Measurements from ENCODE around the gene CEP192.

The CEP192 gene

GRCh38 chr18:13110559-13110958 lies 119.4 kb downstream of the CEP192 start:
- no peak for TF ChIP-seq CTCF (IDR thresholded peaks at IDR 0.05; ENCODE audit: low read depth, low read length, missing control alignments)
- no peak overlapping the region for H3K4me3 ChIP-seq (ENCODE audit: low read depth, low read length)
- DNase-seq (ENCODE audit: low read depth) = no peak
- in situ Hi-C loops (cut with HindIII; ENCODE audit: low sequenced_read_pairs) = no loop called here

GRCh38 chr18:13112982-13113381 lies 121.8 kb downstream of the CEP192 start:
- in situ Hi-C loops (cut with HindIII; ENCODE audit: low sequenced_read_pairs) = no loop called here

GRCh38 chr18:13120255-13120654 lies 129.1 kb downstream of the CEP192 start:
- no peak overlapping the region for H3K4me3 ChIP-seq (ENCODE audit: low read depth, low read length)
- in situ Hi-C loops (cut with HindIII; ENCODE audit: low sequenced_read_pairs) = no loop called here
- no peak for DNase-seq (ENCODE audit: low read depth)
- no peak for TF ChIP-seq CTCF (IDR thresholded peaks at IDR 0.05; ENCODE audit: low read depth, low read length, missing control alignments)

More at GRCh38 chr18:13112982-13113381, 121.8 kb downstream of the CEP192 start:
- peak; percentile 74 for TF ChIP-seq CTCF (IDR thresholded peaks at IDR 0.05; ENCODE audit: low read depth, low read length, missing control alignments)
- no peak overlapping the region for H3K4me3 ChIP-seq (ENCODE audit: low read depth, low read length)
- peak; percentile 35 for DNase-seq (ENCODE audit: low read depth)

- H3K4me3 ChIP-seq (ENCODE audit: low read depth, low read length) = no peak overlapping the region
- DNase-seq (ENCODE audit: low read depth) = peak; percentile 62
- TF ChIP-seq CTCF (IDR thresholded peaks at IDR 0.05; ENCODE audit: low read depth, low read length, missing control alignments) = no peak
- in situ Hi-C loops (cut with HindIII; ENCODE audit: low sequenced_read_pairs) = no loop called here
Measured at GRCh38 chr18:13120983-13121441, 129.8 kb downstream of the CEP192 start.

- DNase-seq (ENCODE audit: low read depth) = no peak
- TF ChIP-seq CTCF (IDR thresholded peaks at IDR 0.05; ENCODE audit: low read depth, low read length, missing control alignments) = no peak
- H3K4me3 ChIP-seq (ENCODE audit: low read depth, low read length) = no peak overlapping the region
- in situ Hi-C loops (cut with HindIII; ENCODE audit: low sequenced_read_pairs) = no loop called here
Measured at GRCh38 chr18:13124411-13124810, 133.2 kb downstream of the CEP192 start.

- TF ChIP-seq CTCF (IDR thresholded peaks at IDR 0.05; ENCODE audit: low read depth, low read length, missing control alignments) = no peak
- no peak overlapping the region for H3K4me3 ChIP-seq (ENCODE audit: low read depth, low read length)
- in situ Hi-C loops (cut with HindIII; ENCODE audit: low sequenced_read_pairs) = no loop called here
- no peak for DNase-seq (ENCODE audit: low read depth)
Measured at GRCh38 chr18:13125191-13125590, 134.0 kb downstream of the CEP192 start.
